Activated gamma-delta T cell treated with anti-CD3 and anti-CD28 coated beads, Interleukin-2, amount 50 U/mL, for 16 hours (primary cell): Measurements from ENCODE around the gene MTMR1.

Experiments
- DNase-seq: peaks from one replicate; pipeline ENCODE4 v3.0.0-alpha.2; 2020; ENCODE audit warnings: low read depth

The MTMR1 gene

DNA sequence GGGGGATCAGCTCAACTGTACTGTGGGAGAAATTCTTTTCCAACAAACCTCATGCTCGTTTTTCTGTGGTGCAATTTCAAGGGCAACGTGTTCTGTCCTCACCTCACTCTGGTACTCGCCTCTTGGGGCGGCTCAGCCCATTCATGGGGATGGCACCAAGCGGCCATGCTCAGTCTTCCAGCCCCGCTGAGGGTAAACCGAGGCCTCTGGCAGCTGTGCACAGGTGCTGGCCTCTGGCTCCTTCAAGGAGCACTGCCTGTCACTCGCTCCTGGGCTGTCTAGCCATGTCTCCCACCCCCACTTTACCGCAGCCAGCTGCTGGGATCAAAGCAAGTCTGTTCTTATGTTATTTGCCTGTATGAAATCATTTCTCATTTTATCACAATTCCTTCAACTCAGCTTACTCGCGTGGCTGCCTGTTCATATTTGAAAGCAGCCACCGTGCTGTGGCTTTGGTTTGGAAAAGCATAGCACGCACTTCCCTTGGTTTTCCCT is 70.2 kb downstream of the MTMR1 start:
- no peak for DNase-seq

GRCh38 chrX:150763810-150764209 is 70.6 kb downstream of the MTMR1 start:
- no peak for DNase-seq

DNA sequence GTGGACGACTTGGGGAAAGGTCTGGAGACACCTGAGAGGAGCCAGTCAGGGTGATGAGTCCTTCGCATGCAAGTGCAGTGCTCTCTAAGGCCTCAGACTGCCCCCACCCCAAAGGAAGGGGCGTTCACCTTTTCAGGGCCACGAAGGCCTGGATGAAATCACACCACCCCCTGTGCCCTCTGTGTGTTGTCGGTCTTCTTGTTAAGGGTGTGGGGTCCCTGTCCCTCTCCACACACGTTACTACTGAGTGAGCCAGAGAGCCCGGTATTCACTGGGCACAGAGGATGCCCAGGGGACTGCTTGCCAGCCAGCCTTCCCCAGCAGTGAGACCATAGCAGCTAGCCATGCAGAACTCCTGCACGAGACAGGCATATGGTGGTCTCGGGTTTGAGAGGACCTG is 72.0 kb downstream of the MTMR1 start:
- no peak for DNase-seq

GRCh38 chrX:150765782-150766350 is 72.7 kb downstream of the MTMR1 start:
- DNase-seq: no peak

DNA sequence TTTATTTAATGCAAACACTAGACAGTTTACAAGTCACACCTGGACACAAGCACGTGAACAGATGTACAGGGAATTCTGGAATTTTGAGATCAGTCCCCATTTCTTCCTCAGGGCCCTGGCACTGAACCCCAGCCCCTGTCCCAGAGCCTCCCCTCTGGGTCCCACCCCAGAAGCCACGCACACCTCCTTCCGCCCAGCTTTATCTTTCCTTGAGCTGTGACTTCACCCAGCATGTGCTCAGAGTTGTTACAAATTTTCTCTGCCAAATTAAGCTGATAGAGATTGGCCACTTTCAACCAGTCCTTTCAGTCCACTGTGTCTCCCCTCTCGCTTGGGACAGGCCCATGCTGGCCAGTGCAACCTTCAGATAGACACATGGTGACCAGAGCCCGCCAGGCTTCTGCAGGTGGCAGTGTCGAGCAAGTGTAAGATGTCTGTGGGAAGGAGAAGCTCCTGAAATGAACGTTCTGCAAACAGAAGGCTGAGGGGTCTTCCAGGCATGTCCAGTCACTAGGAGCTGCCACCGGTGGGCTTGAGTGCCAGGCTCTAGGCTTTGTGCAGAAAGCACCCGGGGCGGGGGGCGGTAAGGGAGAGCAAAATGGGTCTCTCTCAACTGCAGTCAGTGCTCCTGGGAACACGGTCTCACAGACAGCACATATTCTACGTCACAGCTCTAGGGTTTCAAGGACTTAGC is 73.3 kb downstream of the MTMR1 start:
- DNase-seq: no peak

DNA sequence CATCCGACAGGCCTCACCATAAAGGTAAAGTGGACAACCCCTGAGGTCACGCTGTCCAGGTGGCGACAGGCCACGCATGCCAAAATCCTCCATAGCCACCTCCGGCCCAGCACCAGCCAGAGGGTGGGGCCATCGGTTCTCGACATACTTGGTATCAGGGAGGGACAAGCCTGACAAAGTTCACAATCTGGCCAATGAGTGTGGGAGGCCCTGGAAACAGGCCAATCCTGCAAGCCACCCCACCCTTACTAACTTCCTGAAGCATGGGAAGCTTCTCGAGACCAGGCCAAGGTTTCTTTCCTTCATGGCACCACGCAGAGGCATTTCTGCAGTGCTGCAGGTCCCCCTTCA is 73.8 kb downstream of the MTMR1 start:
- no peak for DNase-seq

- DNase-seq: no peak
Measured at GRCh38 chrX:150767475-150768131, 74.4 kb downstream of the MTMR1 start.

DNA sequence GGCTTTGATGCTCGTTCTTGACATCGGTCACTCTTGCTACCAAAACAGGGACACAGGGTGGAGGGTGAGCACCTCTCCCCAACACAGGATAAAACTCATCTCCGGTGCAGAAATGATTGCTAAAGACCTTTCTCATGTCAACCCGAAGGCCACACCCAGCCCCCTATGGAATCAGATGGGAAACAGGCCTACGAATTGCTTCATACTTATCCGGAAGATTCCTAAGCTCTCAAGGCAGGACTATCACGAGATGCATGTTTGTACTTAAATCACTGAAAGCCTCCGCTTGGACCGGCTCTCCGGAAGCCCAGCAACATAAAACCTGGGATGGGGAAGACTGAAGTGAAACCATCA is 74.9 kb downstream of the MTMR1 start:
- DNase-seq: no peak

GRCh38 chrX:150768580-150769190 is 75.5 kb downstream of the MTMR1 start:
- no peak for DNase-seq

GRCh38 chrX:150769408-150769807 is 76.2 kb downstream of the MTMR1 start:
- no peak for DNase-seq

GRCh38 chrX:150770623-150771022 is 77.4 kb downstream of the MTMR1 start:
- DNase-seq: no peak

GRCh38 chrX:150771116-150771515 is 77.9 kb downstream of the MTMR1 start:
- no peak for DNase-seq

GRCh38 chrX:150772150-150772970 is 79.2 kb downstream of the MTMR1 start:
- DNase-seq: peak; percentile 56

DNA sequence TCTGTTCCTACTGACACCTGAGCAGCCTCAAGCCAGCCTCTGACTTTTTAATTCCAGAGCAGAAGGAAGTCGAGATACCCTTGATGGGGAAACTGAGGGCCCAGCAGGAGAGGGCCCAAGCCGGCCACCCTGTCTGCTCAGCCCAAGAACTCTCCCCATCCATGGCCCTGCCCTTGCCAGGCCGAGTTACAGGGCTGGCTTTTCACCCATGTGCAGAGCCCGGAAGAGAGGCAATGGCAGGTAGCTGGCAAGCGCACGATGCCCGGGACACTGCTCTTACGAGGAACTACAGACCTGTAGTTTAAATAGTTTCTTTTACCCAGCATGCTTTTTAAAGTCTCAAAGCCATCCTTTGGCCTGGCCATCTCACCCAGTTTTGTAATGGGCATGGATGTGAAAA is 79.9 kb downstream of the MTMR1 start:
- DNase-seq: no peak

DNA sequence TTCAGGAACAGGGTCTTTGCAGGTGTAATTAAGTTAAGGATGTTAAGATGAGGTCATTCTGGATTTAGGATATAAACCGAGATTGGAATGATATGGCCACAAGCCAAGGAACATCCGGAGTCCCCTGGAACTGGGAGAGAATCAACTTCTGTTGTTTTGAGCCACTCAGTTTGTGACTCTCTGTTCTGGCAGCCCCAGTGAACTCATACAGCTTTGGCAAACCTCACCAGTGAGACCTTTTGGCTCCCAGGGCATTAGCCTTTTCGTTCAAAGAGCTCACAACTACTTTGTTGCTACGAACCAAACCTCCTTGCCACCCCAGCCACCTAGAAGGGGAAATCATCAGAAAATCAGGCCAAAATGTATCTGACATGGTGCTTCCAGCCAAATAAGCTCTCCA is 80.4 kb downstream of the MTMR1 start:
- DNase-seq: no peak

DNA sequence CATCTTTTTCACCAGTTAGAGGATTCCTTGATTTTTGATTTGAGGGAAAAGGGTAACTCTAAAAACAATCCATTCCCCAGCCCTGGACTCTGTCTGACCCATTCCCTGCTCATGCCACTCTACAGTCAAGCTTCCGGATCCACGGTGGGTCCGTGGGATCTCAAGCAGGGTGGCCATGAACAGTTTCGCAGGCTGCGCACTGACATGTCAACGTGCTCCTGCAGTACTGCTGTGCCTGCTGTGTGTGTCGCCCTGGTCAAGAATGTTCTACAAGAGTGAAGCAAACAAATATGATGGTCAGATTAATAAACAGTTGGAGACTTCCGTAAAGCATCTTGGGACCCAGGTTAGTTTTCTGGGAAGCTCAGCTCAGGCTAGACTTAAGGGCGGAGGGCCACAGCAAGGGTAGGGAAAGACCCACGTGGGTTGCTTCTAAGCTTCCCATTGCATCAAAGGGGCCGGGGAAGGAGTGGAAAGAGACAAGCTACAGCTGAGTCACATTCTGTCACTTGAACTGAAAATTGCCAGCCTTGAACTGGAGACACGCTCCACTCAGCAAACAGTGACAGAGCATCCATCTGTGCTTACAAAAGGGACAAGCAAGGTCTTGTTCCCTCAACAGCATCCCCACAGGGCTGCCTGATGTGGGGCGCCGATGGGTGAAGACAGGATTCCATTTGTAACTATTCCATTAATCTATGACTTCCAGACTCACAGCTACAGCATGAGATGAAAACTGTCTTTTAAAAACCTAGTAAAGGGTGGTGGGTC is 81.8 kb downstream of the MTMR1 start:
- DNase-seq: no peak

DNA sequence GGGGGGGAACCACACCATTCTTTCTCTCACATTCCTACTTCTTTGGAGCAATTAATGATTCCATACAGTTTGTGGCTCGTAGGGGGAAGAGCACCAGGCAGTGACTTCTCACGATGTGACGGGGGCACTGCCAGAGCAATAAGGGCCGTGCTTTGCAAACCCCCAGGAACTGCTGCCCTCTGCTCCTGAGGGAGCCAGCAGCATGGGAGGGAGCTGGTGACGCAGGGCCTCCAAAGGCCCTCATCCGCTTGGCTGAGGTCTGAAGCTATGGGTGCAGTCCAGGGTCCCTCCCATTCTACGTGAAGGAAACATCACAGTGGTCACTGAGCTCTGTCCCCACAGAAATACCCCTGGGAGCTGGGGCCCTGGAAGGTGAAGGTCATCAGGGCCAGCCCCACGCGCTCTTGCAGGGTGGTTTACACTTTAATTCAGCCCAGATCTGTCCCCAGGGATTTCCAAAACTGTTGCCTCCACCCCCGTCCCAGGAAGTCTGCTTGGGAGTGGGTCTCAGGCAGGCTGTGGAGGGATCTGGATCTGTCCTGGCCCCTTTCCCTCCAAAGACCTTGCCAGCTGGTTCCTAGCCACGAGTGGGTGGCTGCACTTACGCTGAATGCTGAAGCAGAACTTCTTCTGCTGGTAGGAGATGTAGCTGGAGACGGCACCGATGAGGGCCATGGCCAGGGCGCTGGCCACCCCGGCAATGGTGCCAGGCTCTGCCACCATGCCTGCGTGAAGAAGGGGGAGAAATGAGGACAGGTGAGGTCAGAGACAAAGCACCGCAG is 82.6 kb downstream of the MTMR1 start:
- DNase-seq: no peak

GRCh38 chrX:150777328-150777992 is 84.3 kb downstream of the MTMR1 start:
- no peak for DNase-seq

DNA sequence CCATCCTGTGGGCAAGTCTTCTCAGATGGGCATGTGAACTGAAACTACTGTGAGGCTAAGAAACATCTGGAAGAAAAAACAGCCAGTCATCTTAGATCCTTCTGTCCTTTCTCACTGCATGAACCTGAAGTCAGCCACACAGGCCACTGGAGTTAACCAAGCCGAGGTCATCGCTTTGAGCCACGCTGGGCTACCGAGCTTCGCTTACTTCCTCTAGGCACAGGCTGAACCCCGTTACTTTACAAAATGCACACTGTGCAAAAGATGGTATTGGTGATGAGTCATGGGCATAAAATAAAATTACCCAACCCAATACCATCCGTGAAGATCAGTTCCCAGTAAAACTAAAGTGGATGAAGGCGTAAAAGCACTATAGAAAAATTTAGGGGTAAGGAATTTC is 86.2 kb downstream of the MTMR1 start:
- DNase-seq: no peak

DNA sequence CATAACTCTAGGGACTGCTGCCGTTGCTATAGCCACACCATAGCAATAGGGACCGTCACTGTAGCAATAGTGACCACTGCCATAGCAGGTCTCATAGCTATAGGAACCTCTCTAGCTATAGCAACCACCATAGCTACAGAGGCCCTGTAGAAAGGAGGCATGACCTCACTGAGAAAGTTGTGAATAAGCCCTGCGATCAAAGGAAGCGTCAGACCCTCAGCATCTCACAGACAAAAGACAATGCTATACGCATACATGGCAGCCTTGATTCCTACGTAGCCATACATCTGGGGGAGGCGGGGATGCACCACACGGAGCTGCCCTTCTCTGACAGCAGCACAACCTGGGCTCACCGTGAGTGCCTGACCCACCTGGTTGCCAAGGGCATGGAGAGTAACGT is 88.5 kb downstream of the MTMR1 start:
- DNase-seq: no peak
